WERI-Rb-1 (cell line): ENCODE measurements around the gene HSDL2.

ENCODE experiments used
- DNase-seq: peaks from one replicate; pipeline ENCODE4 v3.0.0-alpha.2; 2020
- H3K27ac ChIP-seq: fragments of 250-450 bp; sonication (Bioruptor Pico); 2 replicates; pipeline ENCODE4 v1.5.1; 2020; ENCODE audit warnings: mild to moderate bottlenecking, moderate library complexity
- H3K27me3 ChIP-seq: fragments of 250-450 bp; sonication (Bioruptor Pico); 2 replicates; pipeline ENCODE4 v1.5.1; 2021; ENCODE audit warnings: mild to moderate bottlenecking, low read depth, moderate library complexity; ENCODE audit not compliant: insufficient read depth, severe bottlenecking
- H3K36me3 ChIP-seq: fragments of 250-450 bp; sonication (Bioruptor Pico); 2 replicates; pipeline ENCODE4 v1.5.1; 2020; ENCODE audit warnings: mild to moderate bottlenecking, moderate library complexity
- H3K4me3 ChIP-seq: 2 replicates; pipeline ENCODE4 v1.5.1; 2011; ENCODE audit warnings: low read depth, mild to moderate bottlenecking, control low read depth, low read length
- H3K9me3 ChIP-seq: fragments of 250-450 bp; sonication (Bioruptor Pico); 2 replicates; pipeline ENCODE4 v1.5.1; 2021; ENCODE audit warnings: mild to moderate bottlenecking, moderate library complexity; ENCODE audit not compliant: severe bottlenecking
- CTCF ChIP-seq: IDR thresholded peaks from 2 replicates; pipeline ENCODE4 v1.5.1; 2011; ENCODE audit warnings: low read depth, mild to moderate bottlenecking, control low read depth, inconsistent platforms, low read length

Gene HSDL2

DNA sequence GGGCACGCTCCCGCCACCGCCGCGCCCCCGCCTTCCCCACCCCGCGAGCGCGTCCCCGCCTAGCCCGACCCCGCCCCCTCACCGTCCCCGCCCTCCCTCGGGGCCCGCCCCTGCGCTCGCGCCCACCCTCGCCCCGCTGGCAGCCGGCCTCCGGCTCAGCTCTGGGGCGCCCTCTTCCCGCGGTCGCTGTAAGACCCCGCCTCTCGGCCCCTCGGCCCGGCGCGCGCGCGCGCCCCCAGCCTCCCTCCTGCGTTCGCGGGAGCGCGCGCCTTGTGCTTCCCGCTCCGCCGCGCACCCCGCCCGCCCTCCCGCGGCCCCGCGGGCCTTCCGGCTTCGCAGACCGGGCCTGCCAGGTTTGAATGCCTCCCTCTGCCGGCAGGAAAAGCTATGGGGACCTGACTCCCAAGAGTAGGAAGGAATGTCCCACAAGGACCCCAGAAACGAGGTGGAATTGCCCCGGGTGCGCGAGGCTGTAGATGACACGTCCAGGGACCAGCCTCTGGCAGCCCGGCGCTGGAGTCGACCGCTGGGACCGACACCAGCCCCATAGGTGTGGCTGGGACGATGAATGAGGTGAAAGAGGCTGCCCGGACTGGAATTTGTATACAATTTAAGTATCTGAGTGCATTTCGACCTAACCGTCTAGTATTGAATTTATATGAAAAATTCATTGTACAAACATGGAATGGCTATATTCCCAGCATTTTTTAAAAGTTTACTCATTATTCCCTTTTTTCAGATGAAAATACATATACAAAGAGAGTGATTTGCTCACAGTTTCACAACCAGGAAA, 46.1 kb upstream of the HSDL2 start:
- peak overlapping the region; percentile 91 for H3K4me3 ChIP-seq
- peak overlapping the region; percentile 91 for H3K27ac ChIP-seq
- H3K27me3 ChIP-seq: no peaks in the 10 kb centered on the region
- peak; percentile 96 for DNase-seq
- peaks cover 6% of the 10 kb centered on the region; the same call in 1 of the 2 replicates for H3K36me3 ChIP-seq
- H3K9me3 ChIP-seq: no peaks in the 10 kb centered on the region
- peak; percentile 58 for TF ChIP-seq CTCF

GRCh38 chr9:112334432-112334841, 45.5 kb upstream of the HSDL2 start:
- Histone ChIP-seq H3K36me3 (peaks cover 6% of the 10 kb centered on the region; the same call in 1 of the 2 replicates), H3K4me3 (peak overlapping the region; percentile 87), H3K27ac (peak overlapping the region; percentile 89), H3K27me3 (no peaks in the 10 kb centered on the region), H3K9me3 (no peaks in the 10 kb centered on the region)
- DNase-seq: no peak
- no peak for TF ChIP-seq CTCF

DNA sequence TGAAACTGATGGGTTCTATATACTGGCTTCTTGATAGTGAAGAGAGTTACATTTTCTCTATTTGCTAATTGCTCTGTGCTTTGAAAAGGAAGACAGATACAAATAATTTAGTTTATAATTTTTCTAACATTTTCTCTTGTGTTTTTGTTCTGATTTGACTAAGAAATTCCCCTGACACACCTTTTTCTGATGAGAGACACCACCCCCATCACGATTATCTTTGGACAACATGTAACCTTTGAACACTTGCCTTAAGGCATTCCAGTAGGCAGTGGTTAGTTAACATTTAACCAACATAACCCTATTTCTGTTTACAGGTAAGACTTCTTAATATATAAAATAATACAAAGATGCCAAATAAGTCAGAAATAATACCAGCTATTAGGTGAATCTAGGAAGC, 42.4 kb upstream of the HSDL2 start:
- Histone ChIP-seq H3K4me3 (no peak overlapping the region), H3K9me3 (no peaks in the 10 kb centered on the region), H3K27me3 (no peaks in the 10 kb centered on the region), H3K36me3 (peaks cover 6% of the 10 kb centered on the region; the same call in 1 of the 2 replicates), H3K27ac (no peak overlapping the region)
- no peak for DNase-seq
- no peak for TF ChIP-seq CTCF

- Histone ChIP-seq H3K9me3 (no peaks in the 10 kb centered on the region), H3K36me3 (no peaks in the 10 kb centered on the region), H3K27ac (no peak overlapping the region), H3K27me3 (no peaks in the 10 kb centered on the region), H3K4me3 (no peak overlapping the region)
- DNase-seq: no peak
- no peak for TF ChIP-seq CTCF
Observed at GRCh38 chr9:112338561-112338960, 41.3 kb upstream of the HSDL2 start.

GRCh38 chr9:112339886-112340285, 40.0 kb upstream of the HSDL2 start:
- Histone ChIP-seq H3K27ac (no peak overlapping the region), H3K27me3 (no peaks in the 10 kb centered on the region), H3K9me3 (no peaks in the 10 kb centered on the region), H3K4me3 (no peak overlapping the region), H3K36me3 (no peaks in the 10 kb centered on the region)
- no peak for TF ChIP-seq CTCF
- DNase-seq: no peak

DNA sequence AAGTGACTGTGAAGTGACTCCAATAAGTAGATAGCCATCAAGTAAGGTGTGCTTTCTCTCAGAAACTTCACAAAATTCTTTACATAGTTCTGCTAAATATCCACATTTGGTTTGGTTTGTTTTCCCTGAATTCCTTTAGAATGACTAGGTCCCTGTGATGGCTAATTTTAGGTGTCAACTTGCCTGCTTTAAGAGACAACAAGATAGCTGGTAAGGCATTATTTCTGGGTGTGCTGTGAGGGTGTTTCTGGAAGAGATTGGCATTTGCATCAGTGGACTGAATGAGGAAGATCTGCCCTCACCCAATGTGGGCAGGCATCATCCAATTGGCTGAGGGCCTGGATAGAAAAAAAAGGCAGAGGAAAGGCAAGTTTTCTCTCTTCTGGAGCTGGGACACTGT, 38.2 kb upstream of the HSDL2 start:
- no peak for TF ChIP-seq CTCF
- no peaks in the 10 kb centered on the region for H3K9me3 ChIP-seq
- no peak for DNase-seq
- no peak overlapping the region for H3K27ac ChIP-seq
- no peaks in the 10 kb centered on the region for H3K27me3 ChIP-seq
- H3K36me3 ChIP-seq: no peaks in the 10 kb centered on the region
- H3K4me3 ChIP-seq: no peak overlapping the region
